Mammary epithelial cell (primary cell): ENCODE measurements around the gene IER5L.

Source experiments
- CTCF ChIP-seq, 2 donors: IDR thresholded peaks in 1 of 2; conservative IDR thresholded peaks in 1 of 2; 2 replicates each; pipeline ENCODE4 v1.5.1; 2011 to 2012; ENCODE audit warnings: inconsistent platforms in 2 of 2, low read length in 2 of 2, mild to moderate bottlenecking in 2 of 2, control low read depth in 1 of 2, low read depth in 1 of 2; ENCODE audit not compliant: insufficient read depth in 1 of 2; ENCODE audit errors: extremely low read depth in 1 of 2
- EZH2 ChIP-seq: IDR thresholded peaks from 2 replicates; pipeline ENCODE4 v1.6.1; 2012; ENCODE audit warnings: low read length, inconsistent platforms, borderline replicate concordance

GRCh38 chr9:129223551-129224208 lies 45.6 kb upstream of the IER5L start:
- TF ChIP-seq CTCF (conservative IDR thresholded peaks at IDR 0.05 in 1 of 2, IDR thresholded peaks at IDR 0.05 in 1 of 2; ENCODE audit: extremely low read depth in 1 of 2, insufficient read depth in 1 of 2, low read depth in 1 of 2, low read length in 2 of 2) (no peak), EZH2 (no peak)
